Measurements from ENCODE around the gene P2RY6. TPM values are rescaled to one million over a fixed set of nuclear protein-coding genes. Genes with fewer than 3 reads are reported as not detected.

P2RY6 gene
- total and polyA plus RNA-seq, 2 experiments from 2014 or later, result 0.76 to 0.99 TPM

DNA sequence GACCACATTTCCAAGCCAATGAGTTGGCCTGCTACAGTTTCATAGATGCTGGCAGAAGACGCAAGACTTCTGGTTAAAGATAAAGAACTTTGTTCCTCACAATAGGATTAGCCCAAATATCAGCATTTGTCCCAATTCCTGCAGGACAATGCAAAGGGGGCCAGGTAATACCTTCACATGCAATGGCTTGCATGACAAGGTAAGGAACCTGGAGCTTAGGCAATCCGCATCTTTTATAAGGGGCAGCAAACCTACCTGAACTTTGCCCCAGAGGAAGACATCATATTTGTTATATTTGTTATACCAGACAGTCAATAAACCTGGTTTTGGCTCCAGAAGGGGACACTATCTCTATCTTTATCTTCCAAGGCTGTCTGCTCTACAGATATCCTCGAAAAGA, 5.3 kb downstream of the P2RY6 start:
- Histone ChIP-seq H3K36me3 (ENCODE audit: low read depth) (no peaks in the 10 kb centered on the region), H3K79me2 (ENCODE audit: insufficient read depth) (no peaks in the 10 kb centered on the region), H3K4me1 (ENCODE audit: insufficient read depth) (no peaks in the 10 kb centered on the region), H3K9me3 (ENCODE audit: low read depth) (no peaks in the 10 kb centered on the region), H4K20me1 (ENCODE audit: insufficient read depth) (no peaks in the 10 kb centered on the region), H3F3A (ENCODE audit: insufficient read depth) (no peaks in the 10 kb centered on the region), H3K27ac (no peak overlapping the region), H3K9ac (no peak overlapping the region), H3K4me2 (ENCODE audit: unreplicated experiment) (no peak overlapping the region), H3K9me2 (ENCODE audit: insufficient read depth) (no peaks in the 10 kb centered on the region), H3K4me3 (no peak overlapping the region), H3K27me3 (replicated peaks; ENCODE audit: insufficient read depth) (no peaks in the 10 kb centered on the region), H2AFZ (no peak overlapping the region)
- TF ChIP-seq EZH2 (IDR thresholded peaks at IDR 0.05; ENCODE audit: insufficient read depth, poor library complexity, severe bottlenecking) (no peak), EZH2phosphoT487 (IDR thresholded peaks at IDR 0.05; ENCODE audit: insufficient read depth, low read depth) (no peak)
- DNase-seq, result no peak
- WGBS, 2 experiments (ENCODE audit: low coverage in 1 of 2, low lambda C conversion rate in 2 of 2, missing lambda C conversion rate in 2 of 2), result 92 to 98% methylated on average over 3 of the region's 3 CpGs
- in situ Hi-C loops (cut with MboI), result loop anchor here (25.0 kb wide), 1 partner anchor 440 kb away; no protein-coding TSS in a partner anchor

DNA sequence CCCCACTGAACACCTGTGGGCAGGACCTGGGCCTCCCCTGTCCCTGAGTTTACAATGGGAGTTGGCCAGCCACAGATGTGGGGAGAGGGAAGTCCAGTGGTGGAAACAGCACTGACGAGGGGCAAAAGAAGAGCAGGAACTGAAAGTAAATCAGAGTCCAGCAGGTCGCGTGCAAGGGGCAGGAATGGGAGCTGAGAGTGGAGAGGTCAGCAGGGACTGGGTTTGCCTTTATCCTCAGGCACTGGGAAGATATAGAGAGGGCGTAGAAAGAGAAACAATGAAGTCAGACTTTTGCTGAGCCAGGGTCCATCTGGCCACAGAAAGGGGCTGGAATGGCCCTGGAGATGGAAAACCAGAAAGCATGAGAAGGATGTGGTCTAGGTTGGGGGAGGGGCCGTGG, 8.5 kb downstream of the P2RY6 start:
- no peak overlapping the region for H2AFZ ChIP-seq

DNA sequence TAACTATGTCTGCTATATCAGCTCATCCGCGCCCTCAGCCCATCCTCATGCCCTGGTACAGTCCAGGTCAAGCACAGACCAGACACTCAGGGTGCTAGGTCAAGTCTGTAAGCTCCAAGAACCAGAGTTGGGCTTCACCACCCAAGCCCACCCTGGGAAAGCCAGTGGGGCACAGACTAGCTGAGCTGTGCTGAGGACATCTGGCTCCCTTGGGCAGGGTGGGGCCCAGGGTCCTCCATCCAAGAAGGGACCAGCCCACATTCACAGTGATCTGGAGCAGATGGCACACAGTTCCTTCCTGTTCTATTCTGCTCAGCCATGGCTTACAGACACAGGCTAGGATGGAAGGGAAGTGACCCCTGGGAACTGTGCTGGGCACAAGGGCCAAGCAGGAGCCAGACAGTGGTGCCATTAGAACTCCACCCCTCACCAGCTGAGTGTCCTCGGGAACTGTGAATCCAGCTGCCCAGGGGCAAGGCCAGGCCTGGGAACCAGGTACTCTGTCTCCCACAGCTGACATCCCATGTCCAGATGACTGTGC, 9.1 kb downstream of the P2RY6 start:
- H3K36me3 ChIP-seq (ENCODE audit: low read depth), result no peaks in the 10 kb centered on the region
- no peaks in the 10 kb centered on the region for H3F3A ChIP-seq (ENCODE audit: insufficient read depth)
- H4K20me1 ChIP-seq (ENCODE audit: insufficient read depth), result no peaks in the 10 kb centered on the region
- 74 to 82% methylated on average over 3 of the region's 3 CpGs for WGBS, 2 experiments (ENCODE audit: low coverage in 1 of 2, low lambda C conversion rate in 2 of 2, missing lambda C conversion rate in 2 of 2)
- H3K27me3 ChIP-seq (replicated peaks; ENCODE audit: insufficient read depth), result no peaks in the 10 kb centered on the region
- no peak overlapping the region for H3K9ac ChIP-seq
- no peaks in the 10 kb centered on the region for H3K9me2 ChIP-seq (ENCODE audit: insufficient read depth)
- DNase-seq, result no peak
- H3K79me2 ChIP-seq (ENCODE audit: insufficient read depth), result no peaks in the 10 kb centered on the region
- H3K4me2 ChIP-seq (ENCODE audit: unreplicated experiment), result no peak overlapping the region
- TF ChIP-seq EZH2phosphoT487 (IDR thresholded peaks at IDR 0.05; ENCODE audit: insufficient read depth, low read depth) (no peak), EZH2 (IDR thresholded peaks at IDR 0.05; ENCODE audit: insufficient read depth, poor library complexity, severe bottlenecking) (no peak)
- in situ Hi-C loops (cut with MboI), result loop anchor here (10.0 to 25.0 kb wide), 2 partner anchors 96 to 444 kb away; no protein-coding TSS in a partner anchor
- no peak overlapping the region for H3K4me3 ChIP-seq
- no peaks in the 10 kb centered on the region for H3K4me1 ChIP-seq (ENCODE audit: insufficient read depth)
- no peaks in the 10 kb centered on the region for H3K9me3 ChIP-seq (ENCODE audit: low read depth)
- no peak overlapping the region for H2AFZ ChIP-seq
- H3K27ac ChIP-seq, result no peak overlapping the region

More for the DNA sequence above, 8.5 kb downstream of the P2RY6 start:
- Histone ChIP-seq H3K4me2 (ENCODE audit: unreplicated experiment) (no peak overlapping the region), H3K4me3 (no peak overlapping the region), H4K20me1 (ENCODE audit: insufficient read depth) (no peaks in the 10 kb centered on the region), H3K27me3 (replicated peaks; ENCODE audit: insufficient read depth) (no peaks in the 10 kb centered on the region), H3F3A (ENCODE audit: insufficient read depth) (no peaks in the 10 kb centered on the region), H3K4me1 (ENCODE audit: insufficient read depth) (no peaks in the 10 kb centered on the region), H3K79me2 (ENCODE audit: insufficient read depth) (no peaks in the 10 kb centered on the region), H3K9me3 (ENCODE audit: low read depth) (no peaks in the 10 kb centered on the region), H3K36me3 (ENCODE audit: low read depth) (no peaks in the 10 kb centered on the region), H3K9ac (no peak overlapping the region), H3K9me2 (ENCODE audit: insufficient read depth) (no peaks in the 10 kb centered on the region), H3K27ac (no peak overlapping the region)
- WGBS, 2 experiments (ENCODE audit: low coverage in 1 of 2, low lambda C conversion rate in 2 of 2, missing lambda C conversion rate in 2 of 2), result 70 to 72% methylated on average over 4 to 5 of the region's 5 CpGs
- in situ Hi-C loops (cut with MboI), result loop anchor here (10.0 to 25.0 kb wide), 2 partner anchors 96 to 443 kb away; no protein-coding TSS in a partner anchor
- DNase-seq, result no peak
- no peak for TF ChIP-seq EZH2 (IDR thresholded peaks at IDR 0.05; ENCODE audit: insufficient read depth, poor library complexity, severe bottlenecking)
- no peak for TF ChIP-seq EZH2phosphoT487 (IDR thresholded peaks at IDR 0.05; ENCODE audit: insufficient read depth, low read depth)

DNA sequence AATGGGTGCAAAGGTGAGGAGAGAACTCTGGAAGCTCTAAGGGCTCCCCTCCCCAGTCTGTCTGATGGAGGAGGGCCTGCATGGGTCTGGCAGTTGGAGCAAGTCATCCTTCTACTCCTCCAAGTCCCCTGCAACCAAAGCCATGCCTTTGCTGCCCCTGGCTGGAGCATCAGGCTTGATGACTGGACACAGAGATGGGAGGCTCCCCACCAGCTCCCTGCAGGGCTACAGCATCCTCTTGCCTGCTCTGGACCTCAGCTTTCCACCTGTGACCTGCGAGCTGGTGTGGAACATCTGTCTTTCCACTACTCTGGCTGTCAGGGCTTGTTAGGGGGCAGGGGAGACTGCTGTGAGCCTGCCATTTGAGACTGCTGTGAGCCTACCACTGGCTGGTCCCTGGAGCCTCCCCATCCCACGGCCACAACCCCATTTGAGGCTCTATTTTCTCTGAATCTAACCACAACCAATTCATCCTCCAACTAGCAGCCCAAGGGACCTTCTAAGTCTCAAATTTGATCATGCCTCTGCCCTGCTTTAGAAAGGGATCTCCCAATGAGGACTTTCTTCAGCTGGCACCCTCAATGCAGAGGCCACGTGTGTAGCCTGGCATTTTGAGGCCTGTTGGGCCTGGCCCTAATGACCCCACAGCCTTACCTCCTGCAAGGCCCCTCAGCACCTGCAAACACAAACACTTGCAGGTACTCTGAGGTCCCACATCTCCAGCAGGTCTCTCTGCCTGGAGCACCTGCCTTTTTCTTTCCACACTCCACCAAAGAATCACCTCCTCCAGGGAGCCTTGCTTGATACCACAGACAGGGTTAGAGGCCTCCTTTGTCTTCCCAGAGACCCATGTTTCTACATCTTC, 9.9 kb downstream of the P2RY6 start:
- Histone ChIP-seq H4K20me1 (ENCODE audit: insufficient read depth) (no peaks in the 10 kb centered on the region), H3K27ac (no peak overlapping the region), H3K4me3 (no peak overlapping the region), H3K36me3 (ENCODE audit: low read depth) (no peaks in the 10 kb centered on the region), H2AFZ (no peak overlapping the region), H3K9me3 (ENCODE audit: low read depth) (no peaks in the 10 kb centered on the region), H3K27me3 (replicated peaks; ENCODE audit: insufficient read depth) (no peaks in the 10 kb centered on the region), H3K4me2 (ENCODE audit: unreplicated experiment) (no peak overlapping the region), H3K4me1 (ENCODE audit: insufficient read depth) (no peaks in the 10 kb centered on the region), H3K79me2 (ENCODE audit: insufficient read depth) (no peaks in the 10 kb centered on the region), H3K9me2 (ENCODE audit: insufficient read depth) (no peaks in the 10 kb centered on the region), H3F3A (ENCODE audit: insufficient read depth) (no peaks in the 10 kb centered on the region), H3K9ac (no peak overlapping the region)
- in situ Hi-C loops (cut with MboI), result loop anchor here (10.0 to 25.0 kb wide), 2 partner anchors 97 to 445 kb away; no protein-coding TSS in a partner anchor
- no peak for DNase-seq
- WGBS, 2 experiments (ENCODE audit: low coverage in 1 of 2, low lambda C conversion rate in 2 of 2, missing lambda C conversion rate in 2 of 2), result 79 to 84% methylated on average over 2 to 3 of the region's 3 CpGs
- no peak for TF ChIP-seq EZH2phosphoT487 (IDR thresholded peaks at IDR 0.05; ENCODE audit: insufficient read depth, low read depth)
- TF ChIP-seq EZH2 (IDR thresholded peaks at IDR 0.05; ENCODE audit: insufficient read depth, poor library complexity, severe bottlenecking), result no peak

Measured in GM23248 (cell line).